H9 (cell line): ENCODE results near the gene TIMM17A. TPM values are rescaled to one million over a fixed set of nuclear protein-coding genes. Genes with fewer than 3 reads are reported as not detected.

Source experiments
- DNase-seq: peaks from one replicate; pipeline ENCODE4 v3.0.0-alpha.2; 2017
- H2AFZ ChIP-seq: one replicate; pipeline ENCODE4 v1.6.1; 2013; ENCODE audit warnings: mild to moderate bottlenecking, low read length, control low read depth, moderate library complexity
- H2AK5ac ChIP-seq: 2 replicates; pipeline ENCODE4 v1.6.1; 2013; ENCODE audit warnings: low read length, control low read depth, mixed read lengths; ENCODE audit not compliant: insufficient read length
- H2BK120ac ChIP-seq: one replicate; pipeline ENCODE4 v1.6.1; 2013; ENCODE audit warnings: low read depth, mild to moderate bottlenecking, low read length, control low read depth, inconsistent platforms; ENCODE audit not compliant: poor library complexity, severe bottlenecking
- H2BK12ac ChIP-seq: 2 replicates; pipeline ENCODE4 v1.6.1; 2013; ENCODE audit warnings: low read length, control low read depth, mixed read lengths, low read depth; ENCODE audit not compliant: insufficient read length
- H2BK15ac ChIP-seq: 2 replicates; pipeline ENCODE4 v1.6.1; 2013; ENCODE audit warnings: low read depth, low read length, control low read depth
- H2BK20ac ChIP-seq: one replicate; pipeline ENCODE4 v1.6.1; 2013; ENCODE audit warnings: low read depth, mild to moderate bottlenecking, low read length, control low read depth, inconsistent platforms; ENCODE audit not compliant: poor library complexity, severe bottlenecking
- H2BK5ac ChIP-seq: 2 replicates; pipeline ENCODE4 v1.6.1; 2013; ENCODE audit warnings: low read length, control low read depth, mixed read lengths; ENCODE audit not compliant: insufficient read length
- H3K14ac ChIP-seq: 2 replicates; pipeline ENCODE4 v1.6.1; 2013; ENCODE audit warnings: low read length, control low read depth; ENCODE audit not compliant: insufficient read depth
- H3K18ac ChIP-seq: 2 replicates; pipeline ENCODE4 v1.6.1; 2013; ENCODE audit warnings: low read depth, mild to moderate bottlenecking, mixed read lengths, low read length, control low read depth; ENCODE audit not compliant: insufficient read length
- H3K23ac ChIP-seq: 2 replicates; pipeline ENCODE4 v1.6.1; 2013; ENCODE audit warnings: low read length, control low read depth, mixed read lengths, low read depth; ENCODE audit not compliant: insufficient read length
- H3K23me2 ChIP-seq: 2 replicates; pipeline ENCODE4 v1.6.1; 2013; ENCODE audit warnings: low read depth, mild to moderate bottlenecking, mixed read lengths, low read length, control low read depth; ENCODE audit not compliant: insufficient read length, poor library complexity, severe bottlenecking
- H3K27ac ChIP-seq: 2 replicates; pipeline ENCODE4 v1.5.1; 2013; ENCODE audit warnings: low read length, control low read depth, mixed read lengths, low read depth; ENCODE audit not compliant: insufficient read length
- H3K27me3 ChIP-seq: 2 replicates; pipeline ENCODE4 v1.6.1; 2013; ENCODE audit warnings: low read length, control low read depth, inconsistent platforms; ENCODE audit not compliant: insufficient read depth
- H3K4ac ChIP-seq: 2 replicates; pipeline ENCODE4 v1.6.1; 2013; ENCODE audit warnings: low read depth, mild to moderate bottlenecking, control low read depth, inconsistent platforms, low read length, moderate library complexity
- H3K4me1 ChIP-seq: 2 replicates; pipeline ENCODE4 v1.6.1; 2013; ENCODE audit warnings: low read length, control low read depth, inconsistent platforms; ENCODE audit not compliant: insufficient read depth
- H3K4me2 ChIP-seq: 2 replicates; pipeline ENCODE4 v1.6.1; 2013; ENCODE audit warnings: low read length, control low read depth, mixed read lengths; ENCODE audit not compliant: insufficient read length, insufficient read depth
- H3K56ac ChIP-seq: 2 replicates; pipeline ENCODE4 v1.6.1; 2013; ENCODE audit warnings: low read depth, mild to moderate bottlenecking, mixed read lengths, low read length, control low read depth; ENCODE audit not compliant: insufficient read length
- H3K79me1 ChIP-seq: 2 replicates; pipeline ENCODE4 v1.6.1; 2013; ENCODE audit warnings: low read depth, mild to moderate bottlenecking, moderate library complexity, low read length, control low read depth, inconsistent platforms; ENCODE audit not compliant: insufficient read depth, poor library complexity, severe bottlenecking
- H3K79me2 ChIP-seq: 2 replicates; pipeline ENCODE4 v1.6.1; 2013; ENCODE audit warnings: low read length, control low read depth, inconsistent platforms; ENCODE audit not compliant: insufficient read depth
- H3K9ac ChIP-seq: 2 replicates; pipeline ENCODE4 v1.6.1; 2013; ENCODE audit warnings: low read length, control low read depth, mixed read lengths; ENCODE audit not compliant: insufficient read length; ENCODE audit errors: extremely low read depth
- H3K9me3 ChIP-seq: one replicate; pipeline ENCODE4 v1.6.1; 2013; ENCODE audit warnings: low read depth, low read length, inconsistent platforms; ENCODE audit not compliant: control insufficient read depth
- H3T11ph ChIP-seq: one replicate; pipeline ENCODE4 v1.6.1; 2013; ENCODE audit warnings: mild to moderate bottlenecking, low read length, control low read depth, inconsistent platforms
- H4K20me1 ChIP-seq: one replicate; pipeline ENCODE4 v1.6.1; 2013; ENCODE audit not compliant: control insufficient read depth, insufficient read length, insufficient read depth
- H4K5ac ChIP-seq: 2 replicates; pipeline ENCODE4 v1.6.1; 2013; ENCODE audit warnings: low read depth, mild to moderate bottlenecking, mixed read lengths, low read length, control low read depth; ENCODE audit not compliant: insufficient read length
- H4K8ac ChIP-seq: replicated peaks from 2 replicates; pipeline ENCODE4 v1.6.1; 2013; ENCODE audit warnings: low read length, control low read depth, mixed read lengths, low read depth; ENCODE audit not compliant: insufficient read length
- H4K91ac ChIP-seq: 2 replicates; pipeline ENCODE4 v1.6.1; 2013; ENCODE audit warnings: low read depth, mild to moderate bottlenecking, moderate library complexity, mixed read lengths, low read length, control low read depth; ENCODE audit not compliant: insufficient read length
- H3K27ac Mint-ChIP-seq, 3 experiments: 2 replicates in 2 of 3; 3 replicates in 1 of 3; pipeline ENCODE4 v1.8.0; 2020 to 2021; ENCODE audit warnings: mixed read lengths in 3 of 3, mild to moderate bottlenecking in 1 of 3, moderate library complexity in 1 of 3
- H3K27me3 Mint-ChIP-seq: 2 replicates; pipeline ENCODE4 v1.8.0; 2021; ENCODE audit warnings: low read depth, mild to moderate bottlenecking, moderate library complexity, mixed read lengths
- H3K36me3 Mint-ChIP-seq, 3 experiments: 2 replicates in 2 of 3; 3 replicates in 1 of 3; pipeline ENCODE4 v1.8.0; 2020 to 2021; ENCODE audit warnings: low read depth in 3 of 3, mixed read lengths in 3 of 3; ENCODE audit not compliant: insufficient read depth in 1 of 3
- H3K4me1 Mint-ChIP-seq, 2 experiments: 2 replicates each; pipeline ENCODE4 v1.8.0; 2020; ENCODE audit warnings: mixed read lengths in 2 of 2
- H3K4me3 Mint-ChIP-seq, 2 experiments: 2 replicates in 1 of 2; 3 replicates in 1 of 2; pipeline ENCODE4 v1.8.0; 2020 to 2021; ENCODE audit warnings: mild to moderate bottlenecking in 2 of 2, mixed read lengths in 2 of 2, moderate library complexity in 1 of 2
- H3K9me3 Mint-ChIP-seq, 2 experiments: 2 replicates in 1 of 2; 3 replicates in 1 of 2; pipeline ENCODE4 v1.8.0; 2020; ENCODE audit warnings: mild to moderate bottlenecking in 2 of 2, mixed read lengths in 2 of 2, moderate library complexity in 1 of 2
- CTCF ChIP-seq: fragments of 200-600 bp; sonication (generic); conservative IDR thresholded peaks from 3 replicates; pipeline ENCODE4 v1.8.0; 2021; ENCODE audit warnings: antibody characterized with exemption, mild to moderate bottlenecking
- WGBS: extraction: QIAGEN DNeasy Blood & Tissue Kit; methylation state at CpG from one replicate; pipeline ENCODE4 v1.1.7; 2013; ENCODE audit warnings: missing lambda C conversion rate, low lambda C conversion rate, mixed read lengths; ENCODE audit not compliant: insufficient read length; ENCODE audit errors: extremely low coverage; 5-methylcytosine and 5-hydroxymethylcytosine counted together
- total RNA-seq: library from RNA; stranded (reverse); gene quantifications from 2 replicates; pipeline ENCODE4 v1.2.1, GENCODE V29; 2021

TIMM17A gene
- total RNA-seq, 1 experiment from 2014 or later: 60.9 TPM

DNA sequence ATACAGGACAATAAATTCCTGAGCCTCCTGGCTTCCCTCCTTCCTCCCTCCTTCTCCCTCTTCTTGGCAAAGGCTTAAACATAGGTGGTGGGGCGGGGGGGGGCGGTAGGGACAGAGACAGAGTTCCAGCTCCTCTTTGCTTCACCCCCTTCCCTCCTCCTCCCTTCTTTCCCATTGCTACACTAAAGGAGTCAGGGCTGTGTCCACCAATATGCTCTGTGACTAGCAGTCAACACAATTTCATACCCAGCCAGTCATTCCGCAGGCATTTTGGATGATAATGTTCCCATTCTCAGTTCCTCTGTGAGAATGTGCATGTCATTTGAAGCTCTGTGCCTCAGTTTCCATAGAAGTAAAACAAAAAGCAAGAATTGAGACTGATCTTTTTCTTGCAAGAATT, 10.7 kb upstream of the TIMM17A start:
- no peak overlapping the region for H3K4me2 ChIP-seq
- H3K23ac ChIP-seq: no peak overlapping the region
- no peak for TF ChIP-seq CTCF
- H3K27me3 ChIP-seq: peaks cover 8% of the 10 kb centered on the region; the same call in 1 of the 2 replicates
- Mint-ChIP-seq H3K36me3 (no peaks in the 10 kb centered on the region), H3K4me1 (peaks cover 28 to 44% of the 10 kb centered on the region in 2 experiments), H3K27ac (no peak overlapping the region), H3K4me3 (peak overlapping the region in 1 of 2 experiments; percentile 84; a peak in 1 of 5 replicates), H3K9me3 (no peaks in the 10 kb centered on the region; a peak in 1 of 5 replicates), H3K27me3 (peaks cover 32% of the 10 kb centered on the region)
- no peak for DNase-seq
- no peak overlapping the region for H3K4ac ChIP-seq
- peaks cover 6% of the 10 kb centered on the region for H3K4me1 ChIP-seq
- H4K91ac ChIP-seq: no peak overlapping the region
- H4K5ac ChIP-seq: no peak overlapping the region
- no peak overlapping the region for H3K18ac ChIP-seq
- H2BK15ac ChIP-seq: no peak overlapping the region
- H4K8ac ChIP-seq: no peak overlapping the region
- no peaks in the 10 kb centered on the region for H4K20me1 ChIP-seq
- no peak overlapping the region for H2AK5ac ChIP-seq
- H3K79me2 ChIP-seq: no peaks in the 10 kb centered on the region
- H2BK12ac ChIP-seq: no peak overlapping the region
- WGBS: no CpG with 5 or more reads among the region's 3 CpGs
- no peak overlapping the region for H3K14ac ChIP-seq
- no peak overlapping the region for H2BK5ac ChIP-seq
- no peak overlapping the region for H3T11ph ChIP-seq
- no peaks in the 10 kb centered on the region for H3K79me1 ChIP-seq
- no peak overlapping the region for H2BK120ac ChIP-seq
- no peak overlapping the region for H3K9ac ChIP-seq
- H2AFZ ChIP-seq: no peak overlapping the region
- peaks cover 6% of the 10 kb centered on the region for H3K23me2 ChIP-seq
- H3K27ac ChIP-seq: no peak overlapping the region
- H2BK20ac ChIP-seq: no peak overlapping the region
- no peaks in the 10 kb centered on the region for H3K9me3 ChIP-seq
- H3K56ac ChIP-seq: no peak overlapping the region
